Measurements from ENCODE around the gene GOLPH3.

DNA sequence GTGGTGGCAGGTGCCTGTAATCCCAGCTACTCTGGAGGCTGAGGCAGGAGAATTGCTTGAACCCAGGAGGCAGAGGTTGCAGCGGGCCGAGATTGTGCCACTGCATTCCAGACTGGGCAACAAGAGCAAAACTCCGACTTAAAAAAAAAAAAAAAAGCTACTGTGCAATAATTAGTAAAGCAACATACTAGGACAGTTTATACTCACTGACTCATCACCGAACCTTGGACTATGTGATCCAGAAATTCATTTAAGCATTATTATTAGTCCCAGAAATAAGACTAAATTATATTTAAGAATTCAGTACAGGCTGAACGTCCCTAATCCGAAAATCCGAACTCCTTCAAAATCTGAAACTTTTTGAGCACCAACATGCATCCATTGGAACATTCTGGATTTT is 37.8 kb downstream of the GOLPH3 start:
- TF ChIP-seq, protein P1, sequence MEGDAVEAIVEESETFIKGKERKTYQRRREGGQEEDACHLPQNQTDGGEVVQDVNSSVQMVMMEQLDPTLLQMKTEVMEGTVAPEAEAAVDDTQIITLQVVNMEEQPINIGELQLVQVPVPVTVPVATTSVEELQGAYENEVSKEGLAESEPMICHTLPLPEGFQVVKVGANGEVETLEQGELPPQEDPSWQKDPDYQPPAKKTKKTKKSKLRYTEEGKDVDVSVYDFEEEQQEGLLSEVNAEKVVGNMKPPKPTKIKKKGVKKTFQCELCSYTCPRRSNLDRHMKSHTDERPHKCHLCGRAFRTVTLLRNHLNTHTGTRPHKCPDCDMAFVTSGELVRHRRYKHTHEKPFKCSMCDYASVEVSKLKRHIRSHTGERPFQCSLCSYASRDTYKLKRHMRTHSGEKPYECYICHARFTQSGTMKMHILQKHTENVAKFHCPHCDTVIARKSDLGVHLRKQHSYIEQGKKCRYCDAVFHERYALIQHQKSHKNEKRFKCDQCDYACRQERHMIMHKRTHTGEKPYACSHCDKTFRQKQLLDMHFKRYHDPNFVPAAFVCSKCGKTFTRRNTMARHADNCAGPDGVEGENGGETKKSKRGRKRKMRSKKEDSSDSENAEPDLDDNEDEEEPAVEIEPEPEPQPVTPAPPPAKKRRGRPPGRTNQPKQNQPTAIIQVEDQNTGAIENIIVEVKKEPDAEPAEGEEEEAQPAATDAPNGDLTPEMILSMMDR (conservative IDR thresholded peaks at IDR 0.05; ENCODE audit: low read depth, low read length) = no peak
- TF ChIP-seq POLR2A (IDR thresholded peaks at IDR 0.05; ENCODE audit: low read depth, low read length) = no peak
- no peak for TF ChIP-seq SMC3 (IDR thresholded peaks at IDR 0.05; ENCODE audit: low read depth, low read length)
- no peak for TF ChIP-seq MAZ (IDR thresholded peaks at IDR 0.05; ENCODE audit: borderline replicate concordance, low read depth, low read length)

Measured in IMR-90 (cell line).